SHP77 treated with DMSO at 0.1 percent for 48 hours (cell line): Measurements from ENCODE around the gene CYP4F11.
"Not testable (repeated sequence)": the region's sequence is repeated elsewhere in the genome, so short reads cannot be mapped to it uniquely, and the experiment has no call there.

Experiments
- DNase-seq: peaks from one replicate; lab custom pipeline; 2025; lab: John Stamatoyannopoulos, UW

Gene CYP4F11

DNA sequence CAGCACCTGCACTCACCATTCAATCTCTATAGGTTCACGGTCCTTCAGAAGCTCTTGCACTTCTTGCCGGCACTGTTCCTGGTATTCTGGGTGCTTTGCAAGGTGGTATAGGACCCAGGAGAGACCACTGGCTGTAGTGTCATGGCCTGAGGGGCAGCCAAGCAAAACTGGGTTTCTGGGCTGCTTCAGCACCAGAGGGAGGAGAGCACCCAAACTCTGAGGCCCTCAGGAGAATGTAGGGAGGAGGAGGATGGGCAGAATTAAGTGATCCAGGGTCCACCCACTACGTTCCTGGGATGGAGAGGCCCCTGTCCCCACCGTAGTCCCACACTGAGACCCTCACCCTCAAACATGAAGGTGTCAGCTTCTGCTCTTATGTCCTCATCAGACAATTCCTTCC lies 12.3 kb downstream of the CYP4F11 start:
- no peak for DNase-seq

DNA sequence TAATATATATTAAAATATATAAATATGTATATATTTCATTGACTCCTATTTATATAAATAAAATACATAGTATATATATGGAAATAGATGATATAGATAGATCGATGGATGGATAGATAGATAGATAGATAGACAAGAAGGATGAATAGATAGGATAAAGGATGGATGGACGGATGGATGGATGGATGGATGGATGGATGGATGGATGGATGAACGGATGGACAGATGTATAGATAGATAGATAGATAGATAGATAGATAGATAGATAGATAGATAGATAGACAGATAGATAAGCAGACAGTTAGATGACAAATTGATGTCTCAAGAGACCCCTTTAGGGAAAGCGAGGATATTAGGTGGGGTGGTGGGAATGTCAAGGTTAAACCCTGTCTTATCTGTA lies 15.1 kb downstream of the CYP4F11 start:
- DNase-seq = no peak

DNA sequence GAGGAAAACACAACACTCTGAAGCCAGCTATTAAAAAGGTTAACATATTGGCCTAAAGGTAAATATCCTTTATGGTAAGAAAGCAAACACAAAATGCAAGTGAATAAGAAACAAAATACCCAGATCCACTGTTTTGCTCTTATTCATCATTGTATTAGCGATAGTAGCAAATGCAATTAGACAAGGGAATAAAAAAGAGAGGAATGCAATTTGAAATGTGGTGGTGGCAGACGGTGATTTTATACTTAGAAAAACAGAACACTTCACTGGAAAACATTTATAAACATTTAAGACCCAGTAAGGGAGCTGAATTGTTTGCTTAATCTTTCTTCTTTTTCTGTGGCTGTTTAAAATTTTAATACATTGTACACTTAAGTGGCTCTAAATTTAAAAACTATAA lies 19.2 kb downstream of the CYP4F11 start:
- DNase-seq = no peak

DNA sequence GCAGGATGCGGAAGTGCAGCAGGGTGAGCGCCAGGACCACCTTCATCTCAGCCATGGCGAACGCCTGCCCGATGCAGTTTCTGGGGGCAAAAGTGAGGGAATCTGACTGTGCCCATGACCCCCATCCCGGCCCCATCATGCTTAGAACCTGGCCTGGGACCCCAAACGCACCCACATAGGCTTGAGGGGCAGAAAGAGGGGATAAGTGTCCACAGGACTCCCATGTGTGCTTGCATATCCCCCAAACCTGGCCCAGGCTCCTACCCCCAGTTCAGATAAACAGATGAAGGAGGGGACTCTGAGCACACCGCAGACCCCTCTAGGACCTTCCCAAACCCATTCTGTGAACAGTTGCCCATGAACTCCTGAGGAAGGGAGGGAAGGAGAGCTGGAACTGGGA lies 20.5 kb downstream of the CYP4F11 start:
- no peak for DNase-seq

DNA sequence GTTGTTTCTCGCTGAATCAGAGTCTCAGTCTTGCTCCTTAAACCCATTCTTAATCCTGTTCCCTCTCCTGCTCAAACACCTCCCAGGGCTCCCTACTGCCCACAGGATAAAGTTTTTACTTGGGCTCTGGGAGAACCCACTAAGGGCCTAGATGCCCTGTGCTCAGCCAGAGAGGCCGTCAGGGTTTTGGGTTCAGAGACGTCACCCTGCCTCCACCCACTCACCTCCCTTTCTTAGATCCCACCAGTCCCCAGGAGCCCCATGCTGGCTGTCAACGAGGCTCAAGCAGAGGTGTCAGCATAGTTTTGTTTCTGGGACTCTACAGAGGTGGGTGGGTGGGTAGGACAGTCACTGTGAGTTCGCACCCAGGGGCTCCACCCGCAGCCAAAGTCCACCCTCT lies 20.9 kb downstream of the CYP4F11 start:
- DNase-seq = no peak

DNA sequence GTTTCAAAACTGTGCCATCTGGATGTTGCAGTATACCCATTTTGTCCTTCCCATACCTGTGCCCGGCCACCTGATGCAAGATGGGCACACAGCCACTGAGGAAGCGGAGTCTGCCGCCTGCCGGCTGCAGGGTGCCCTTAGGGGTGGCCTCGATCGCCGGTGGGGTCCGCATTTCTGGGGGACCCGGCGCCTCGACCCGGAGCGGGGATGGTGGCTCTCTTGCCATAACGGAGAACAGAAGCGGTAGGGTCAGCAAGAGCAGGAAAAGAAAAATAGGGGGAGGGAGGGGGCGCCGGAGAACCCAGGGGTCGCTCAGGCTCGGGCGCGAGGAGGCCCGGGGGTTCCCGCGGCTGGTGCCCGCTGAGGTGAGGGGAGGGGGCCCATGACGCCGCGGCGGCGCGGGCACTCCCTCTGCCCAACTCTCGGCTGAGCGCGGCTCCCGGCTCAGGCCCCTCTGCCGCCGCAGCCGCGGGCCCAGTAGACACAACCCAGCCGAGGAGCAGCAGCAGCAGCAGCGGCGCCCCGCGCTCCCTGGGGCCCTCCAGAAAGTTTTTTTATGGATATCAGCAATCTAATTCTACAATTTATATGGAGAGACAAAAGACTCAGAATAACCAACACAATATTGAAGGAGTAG lies 22.6 kb downstream of the CYP4F11 start:
- DNase-seq = no peak

DNA sequence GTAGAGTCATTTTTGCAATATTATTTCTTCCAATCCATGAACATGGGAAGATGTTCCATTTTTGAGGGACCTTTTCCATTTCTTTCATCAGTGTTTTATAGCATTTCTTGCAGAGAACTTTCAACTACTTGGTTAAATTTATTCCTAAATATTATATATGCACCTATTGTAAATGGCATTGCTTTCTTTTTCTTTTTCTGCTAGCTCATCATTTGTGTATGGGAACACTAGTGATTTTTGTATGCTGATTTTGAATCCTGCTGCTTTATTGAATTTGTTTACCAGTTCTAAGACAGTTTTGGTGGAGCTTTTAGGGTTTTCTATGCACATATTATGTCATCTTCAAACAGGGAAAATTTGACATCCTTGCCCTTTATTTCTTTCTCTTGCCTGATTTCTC lies 29.3 kb downstream of the CYP4F11 start:
- DNase-seq = no peak

DNA sequence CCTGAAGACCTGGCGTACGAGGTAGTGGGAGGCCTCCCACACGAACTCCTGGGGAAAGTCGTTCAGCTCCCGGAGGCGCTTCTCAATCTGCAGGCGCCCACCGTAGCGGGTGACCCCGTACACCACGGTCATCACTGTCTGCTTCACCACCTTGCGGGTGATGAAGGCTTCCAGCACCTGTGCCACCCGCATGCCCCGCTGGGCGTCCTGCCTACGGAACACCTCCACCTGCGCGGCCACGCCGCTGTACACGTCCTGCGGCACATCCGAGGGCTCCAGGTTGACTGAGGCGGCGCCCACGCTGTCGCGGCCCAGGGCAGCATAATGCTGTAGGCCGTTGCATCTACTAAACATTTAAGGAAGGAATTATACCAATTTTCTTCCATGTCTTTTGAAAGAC lies 31.4 kb downstream of the CYP4F11 start:
- DNase-seq = not testable (repeated sequence)

DNA sequence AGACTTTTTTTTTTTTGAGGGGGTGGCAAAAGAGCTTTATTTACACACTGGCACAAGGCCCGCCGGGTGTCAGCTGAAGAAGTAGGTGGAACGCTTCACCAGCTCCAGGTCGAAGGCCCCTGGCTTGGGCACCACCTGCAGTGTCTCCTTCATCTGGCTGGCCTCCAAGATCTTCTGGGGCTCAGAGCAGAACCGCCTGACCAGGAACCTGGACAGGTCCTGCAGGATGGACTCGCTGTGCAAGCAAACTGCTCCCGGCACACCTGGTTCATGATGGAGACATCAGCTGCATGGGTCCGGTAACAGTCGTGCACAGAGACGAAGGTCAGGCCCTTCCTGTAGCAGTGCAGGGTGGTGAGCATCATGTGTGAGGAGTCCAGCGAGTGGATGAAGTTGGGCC lies 32.1 kb downstream of the CYP4F11 start:
- no peak for DNase-seq

DNA sequence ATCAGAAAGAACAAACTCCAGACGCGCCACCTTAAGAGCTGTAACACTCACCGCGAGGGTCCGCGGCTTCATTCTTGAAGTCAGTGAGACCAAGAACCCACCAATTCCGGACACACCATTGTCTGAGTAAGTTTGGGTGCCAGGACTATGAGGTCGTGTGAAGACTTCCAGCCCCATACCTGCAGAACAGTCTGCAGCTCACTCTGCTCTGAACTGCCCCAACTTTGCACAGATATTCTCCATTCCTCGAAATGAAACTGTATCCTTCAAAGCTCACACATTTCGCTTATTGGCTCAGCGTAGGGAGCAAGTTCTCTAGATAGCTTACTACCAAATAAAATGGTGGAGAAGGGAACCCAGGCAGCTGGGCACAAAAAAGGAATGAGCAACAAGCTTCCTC lies 33.8 kb downstream of the CYP4F11 start:
- DNase-seq = no peak

DNA sequence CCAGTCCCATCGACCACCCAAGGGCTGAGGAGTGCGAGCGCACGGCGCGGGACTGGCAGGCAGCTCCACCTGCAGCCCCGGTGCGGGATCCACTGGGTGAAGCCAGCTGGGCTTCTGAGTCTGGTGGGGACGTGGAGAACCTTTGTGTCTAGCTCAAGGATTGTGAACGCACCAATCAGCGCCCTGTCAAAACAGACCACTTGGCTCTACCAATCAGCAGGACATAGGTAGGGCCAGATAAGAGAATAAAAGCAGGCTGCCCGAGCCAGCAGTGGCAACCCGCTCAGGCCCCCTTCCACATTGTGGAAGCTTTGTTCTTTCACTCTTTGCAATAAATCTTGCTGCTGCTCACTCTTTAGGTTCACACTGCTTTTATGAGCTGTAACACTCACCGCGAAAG lies 34.3 kb downstream of the CYP4F11 start:
- DNase-seq = not testable (repeated sequence)

DNA sequence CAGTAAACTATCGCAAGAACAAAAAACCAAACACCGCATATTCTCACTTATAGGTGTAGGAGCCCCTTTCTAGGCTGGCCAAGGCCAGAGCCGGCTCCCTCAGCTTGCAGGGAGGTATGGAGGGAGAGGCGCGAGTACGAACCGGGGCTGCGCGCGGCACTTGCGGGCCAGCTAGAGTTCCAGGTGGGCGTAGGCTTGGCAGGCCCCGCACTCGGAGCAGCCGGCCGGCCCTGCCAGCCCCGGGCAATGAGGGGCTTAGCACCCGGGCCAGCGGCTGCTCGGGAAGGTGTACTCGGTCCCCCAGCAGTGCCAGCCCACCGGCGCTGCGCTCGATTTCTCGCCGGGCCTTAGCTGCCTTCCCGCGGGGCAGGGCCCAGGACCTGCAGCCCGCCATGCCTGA lies 34.8 kb downstream of the CYP4F11 start:
- not testable (repeated sequence) for DNase-seq

DNA sequence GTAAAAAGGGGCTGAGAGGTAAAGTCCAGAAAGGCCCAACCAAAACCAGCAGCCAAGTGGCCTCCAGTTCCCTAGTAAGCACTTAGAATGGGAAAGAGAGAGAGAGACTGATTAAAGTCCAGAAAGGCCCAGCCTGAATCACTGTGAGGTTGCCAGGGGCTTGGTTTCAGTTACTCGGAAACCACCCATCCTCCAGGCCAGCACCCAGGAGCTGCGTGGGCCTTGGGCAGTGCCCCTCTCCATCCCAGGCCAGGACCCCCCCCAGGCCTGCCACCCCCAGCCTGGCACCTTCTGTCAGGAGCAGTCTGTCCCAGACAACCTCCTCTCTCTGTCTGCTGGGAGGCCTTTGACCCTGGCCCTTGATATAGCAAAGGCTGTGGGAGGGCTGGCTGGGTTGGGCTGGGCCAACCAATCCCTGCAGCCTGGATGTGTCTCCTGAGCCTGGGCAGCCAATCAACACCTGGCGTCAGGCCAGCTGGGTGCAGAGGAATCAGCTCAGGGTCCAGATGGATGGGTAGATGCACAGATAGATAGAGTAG lies 36.5 kb downstream of the CYP4F11 start, which contains the start of gene CYP4F2:
CYP4F2 (minus strand) TSS at position 337 of the 539 bp plus-strand sequence. CDS start 463 bp downstream, outside the sequence.
- DNase-seq = no peak

DNA sequence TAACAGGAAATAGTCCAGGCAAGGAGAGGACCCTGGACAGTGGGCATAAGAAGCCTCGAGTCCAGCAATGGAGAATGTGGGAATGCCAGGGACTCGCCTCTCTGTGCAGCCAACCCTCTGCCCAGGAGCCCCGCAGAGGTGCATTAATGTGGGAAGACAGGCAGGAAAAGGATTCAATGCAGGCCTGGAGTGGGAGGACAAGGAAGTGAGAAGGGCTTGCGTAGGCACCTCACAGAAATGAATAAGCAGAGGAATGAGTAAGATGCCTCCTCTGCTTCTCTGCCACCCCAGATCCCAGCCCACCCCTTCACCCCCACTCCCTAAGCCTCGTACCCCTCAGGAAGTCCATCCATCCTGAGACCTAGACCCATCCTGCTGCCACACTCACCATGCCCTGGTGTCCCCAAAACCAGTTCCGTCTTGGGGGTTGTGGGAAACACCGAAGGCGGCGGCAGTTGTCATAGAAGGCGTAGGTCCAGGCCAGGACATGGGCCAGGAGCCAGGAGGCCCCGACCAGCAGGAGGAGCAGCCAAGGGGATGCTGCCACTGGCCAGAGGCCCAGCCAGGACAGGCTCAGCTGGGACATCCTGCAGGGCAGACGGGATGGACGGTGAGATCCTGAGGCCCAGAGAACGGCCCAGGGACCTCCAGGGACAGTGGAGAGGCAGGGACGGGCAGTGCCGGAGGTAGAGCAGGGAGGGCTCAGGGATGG lies 37.1 kb downstream of the CYP4F11 start:
- DNase-seq = no peak

DNA sequence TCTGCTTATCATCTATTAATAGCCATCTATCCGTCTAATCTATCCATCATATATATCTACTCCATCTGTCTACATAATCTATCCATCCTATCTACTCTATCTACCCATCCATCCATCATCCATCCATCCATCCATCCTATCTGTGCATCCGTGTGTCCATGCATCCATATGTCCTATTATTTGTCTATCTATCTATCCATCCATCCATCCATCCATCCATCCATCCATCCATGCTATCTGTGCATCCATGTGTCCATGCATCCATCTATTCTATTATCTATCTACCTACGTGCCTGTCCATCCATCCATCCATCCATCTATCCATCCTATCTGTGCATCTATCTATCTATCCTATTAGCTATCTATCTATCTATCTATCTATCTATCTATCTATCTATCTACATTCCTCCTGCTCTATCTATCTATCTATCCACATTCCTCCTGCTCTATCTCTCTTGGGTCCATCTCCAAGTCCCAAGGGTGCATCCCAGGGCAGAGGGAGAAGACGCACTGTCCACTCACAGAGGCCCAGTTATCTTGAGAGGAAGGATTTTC lies 38.4 kb downstream of the CYP4F11 start:
- no peak for DNase-seq

DNA sequence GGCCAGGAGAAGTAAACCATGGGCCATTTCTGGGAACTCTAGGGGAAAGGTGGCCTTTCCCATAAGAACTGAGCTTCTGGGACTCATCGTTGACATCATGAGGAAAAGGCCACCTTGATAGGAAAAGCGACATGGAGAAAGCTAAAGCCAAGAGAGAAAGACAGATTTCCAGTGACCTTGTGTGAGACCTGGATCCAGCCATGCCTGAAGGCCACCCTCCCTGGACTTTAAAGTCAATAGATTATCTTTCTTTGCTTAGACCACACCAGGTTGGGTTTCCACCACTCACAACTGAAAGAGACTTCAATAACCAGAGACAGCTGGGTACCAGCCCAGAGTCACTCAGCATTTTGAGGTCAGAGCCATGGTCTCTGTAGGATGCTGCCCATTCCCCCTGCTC lies 40.0 kb downstream of the CYP4F11 start:
- DNase-seq = no peak

DNA sequence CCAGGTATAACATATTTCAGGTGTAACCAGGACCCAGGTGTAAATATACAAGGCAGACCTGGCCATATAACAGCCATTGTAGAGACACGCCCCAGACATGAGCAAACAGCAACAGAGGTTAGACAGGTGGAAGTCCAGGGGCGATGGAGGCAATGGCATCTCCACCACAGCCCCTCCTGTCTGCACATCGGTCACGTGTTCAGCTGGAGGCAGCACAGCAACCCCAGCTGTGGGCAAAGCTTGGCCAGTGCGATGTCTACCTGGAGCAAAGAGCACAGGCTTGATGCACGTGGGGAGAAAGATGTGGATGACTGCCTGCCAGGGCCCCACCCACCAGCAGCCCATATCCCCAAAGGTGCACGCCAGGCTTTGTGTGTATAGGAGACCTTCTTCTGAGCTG lies 40.9 kb downstream of the CYP4F11 start:
- no peak for DNase-seq

DNA sequence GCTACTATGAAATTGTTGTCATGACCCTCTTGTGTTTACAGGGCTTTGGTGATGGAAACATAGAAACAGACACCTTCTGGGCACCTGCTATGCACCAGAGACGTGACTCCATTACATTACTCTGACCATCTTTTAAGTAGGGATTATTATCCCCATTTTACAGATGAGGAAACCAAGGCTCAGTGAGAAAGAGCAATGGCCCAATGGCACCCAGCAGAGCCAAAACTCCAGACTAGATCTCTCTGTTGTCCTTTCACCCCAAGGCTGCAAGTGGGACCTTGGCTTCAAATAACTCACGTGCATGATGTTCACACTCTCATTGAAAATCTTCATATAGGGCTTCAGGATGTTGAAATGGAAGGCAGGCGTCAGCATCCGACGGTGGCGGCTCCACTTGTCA lies 42.3 kb downstream of the CYP4F11 start:
- no peak for DNase-seq

DNA sequence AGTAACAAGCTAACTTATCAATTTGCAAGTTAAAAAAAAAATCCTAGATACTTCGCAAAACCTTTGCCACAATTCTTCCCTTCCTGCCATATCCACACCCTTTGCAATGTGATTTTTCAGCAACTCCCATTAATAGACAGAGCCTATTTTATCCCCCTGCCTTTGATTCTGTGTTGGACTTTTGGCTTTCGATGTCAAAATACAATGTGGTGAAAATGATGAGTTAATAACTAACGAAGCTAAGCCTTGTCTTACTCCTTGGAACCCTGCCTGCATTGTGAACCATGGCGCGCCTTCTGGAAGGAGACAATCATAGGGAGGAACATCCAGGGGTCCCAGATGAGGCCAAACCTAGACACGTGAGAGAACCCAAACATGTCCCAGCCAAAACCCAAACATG lies 42.9 kb downstream of the CYP4F11 start:
- no peak for DNase-seq

DNA sequence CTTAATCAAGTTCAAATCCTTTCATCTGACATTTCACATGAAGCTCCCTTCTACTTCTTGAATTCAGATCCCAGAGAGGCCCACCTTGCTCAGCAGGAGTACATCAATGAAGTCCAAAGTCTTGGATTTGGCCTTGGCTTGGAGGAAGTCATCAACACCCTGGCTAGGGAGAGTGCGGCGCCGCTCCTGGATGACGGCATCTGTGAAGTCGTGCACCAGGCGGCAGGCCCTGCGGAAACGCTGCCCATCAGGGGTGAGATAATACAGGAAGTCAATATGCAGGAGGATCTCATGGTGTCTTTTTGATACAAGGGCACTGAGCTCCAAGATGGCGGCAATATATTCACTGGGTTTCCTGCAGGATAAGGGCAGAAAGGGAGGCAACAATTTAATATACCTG lies 45.0 kb downstream of the CYP4F11 start:
- not testable (repeated sequence) for DNase-seq

DNA sequence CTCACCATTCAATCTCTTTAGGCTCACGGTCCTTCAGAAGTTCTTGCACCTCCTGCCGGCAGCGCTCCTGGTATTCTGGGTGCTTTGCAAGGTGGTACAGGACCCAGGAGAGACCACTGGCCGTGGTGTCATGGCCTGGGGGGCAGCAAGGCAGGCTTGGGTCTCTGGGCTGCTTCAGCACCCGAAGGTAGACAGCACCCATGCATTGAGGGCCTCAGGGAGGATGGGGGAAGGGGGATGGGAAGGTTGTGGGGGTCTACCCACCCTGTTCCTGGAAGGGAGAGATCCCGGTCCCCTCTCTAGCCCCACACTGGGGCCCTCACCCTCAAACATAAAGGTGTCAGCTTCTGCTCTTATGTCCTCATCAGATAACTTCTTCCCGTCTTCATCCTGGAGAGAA lies 48.4 kb downstream of the CYP4F11 start:
- no peak for DNase-seq

DNA sequence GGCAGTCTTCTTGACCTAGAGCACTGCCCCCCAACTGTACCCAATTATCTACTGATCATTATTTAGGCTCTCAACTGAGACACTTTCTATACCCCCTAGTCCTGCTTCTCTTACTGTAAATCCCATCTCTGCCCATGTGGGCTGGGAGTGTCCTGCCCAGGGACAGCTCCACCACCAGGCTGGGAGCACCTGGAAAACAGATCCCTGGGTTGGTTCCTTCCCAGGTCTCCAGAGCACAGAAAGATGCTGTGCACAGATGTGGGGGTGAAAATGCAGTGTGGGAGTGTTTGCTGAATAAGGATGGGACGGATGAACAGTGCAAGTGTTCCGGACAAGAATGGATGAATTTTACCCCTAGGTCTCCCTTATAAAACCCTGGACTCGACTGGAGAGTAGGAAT lies 49.2 kb downstream of the CYP4F11 start:
- DNase-seq = no peak

DNA sequence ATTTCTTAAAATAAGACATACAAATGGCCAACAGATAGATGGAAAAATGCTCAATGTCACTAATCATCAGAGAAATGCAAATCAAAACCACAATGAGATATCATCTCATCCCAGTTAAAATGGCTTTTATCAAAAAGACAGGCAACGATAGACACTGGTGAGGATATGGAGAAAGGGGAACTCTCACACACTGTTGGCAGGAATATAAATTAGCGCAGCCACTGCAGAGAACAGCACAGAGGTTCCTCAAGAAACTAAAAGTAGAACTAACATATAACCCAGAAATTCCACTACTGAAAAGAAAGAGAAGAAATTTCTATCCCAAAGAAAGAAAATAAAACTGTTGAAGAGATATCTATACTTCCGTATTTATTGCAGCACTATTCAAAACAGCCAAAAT lies 51.0 kb downstream of the CYP4F11 start:
- not testable (repeated sequence) for DNase-seq
